Measurements from ENCODE around the gene TMEM132D. TPM values are rescaled to one million over a fixed set of nuclear protein-coding genes. Genes with fewer than 3 reads are reported as not detected.

The TMEM132D gene
- total RNA-seq, 2 experiments from 2014 or later: not detected

DNA sequence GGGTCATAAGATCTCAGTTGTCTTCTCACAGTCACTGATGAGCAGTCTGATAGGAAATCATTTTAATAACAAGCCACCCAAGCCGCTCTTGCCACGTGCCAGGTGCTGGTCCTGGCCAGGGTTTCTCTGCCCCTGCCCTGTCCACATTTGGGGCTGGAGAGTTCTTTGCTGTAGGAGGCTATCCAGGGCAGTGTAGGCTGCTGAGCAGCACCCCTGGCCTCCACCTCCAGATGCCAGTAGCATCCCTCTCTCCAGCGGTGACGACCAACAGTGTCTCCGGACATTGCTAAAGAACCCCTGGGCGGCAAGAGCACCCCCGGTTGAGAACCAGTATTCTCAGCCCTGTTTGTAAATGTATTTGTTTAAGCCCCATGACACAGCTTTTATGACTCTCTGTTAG is 806.9 kb downstream of the TMEM132D start:
- no peak overlapping the region for H2AFZ ChIP-seq (ENCODE audit: low read length)
- CTCF ChIA-PET (ENCODE audit: unreplicated experiment): no interaction called here
- H3K27ac ChIP-seq (ENCODE audit: low read depth, low read length, poor library complexity, severe bottlenecking): no peak overlapping the region
- BruUV-seq (replicated peaks): no TSS peak
- no peaks in the 10 kb centered on the region for H4K20me1 ChIP-seq (ENCODE audit: insufficient read depth, low read length)
- intact Hi-C loops (cut with micrococcal nuclease; ENCODE audit: unreplicated experiment): no loop called here
- no peaks in the 10 kb centered on the region for H3K9me2 ChIP-seq (ENCODE audit: insufficient read depth, low read length)
- DNase-seq (ENCODE audit: low spot score): no peak
- no peaks in the 10 kb centered on the region for H3K9me3 ChIP-seq (ENCODE audit: low read length)
- no peaks in the 10 kb centered on the region for H3K79me2 ChIP-seq (ENCODE audit: insufficient read depth, low read depth, low read length)
- no peak for TF ChIP-seq EZH2phosphoT487 (IDR thresholded peaks at IDR 0.05; ENCODE audit: borderline replicate concordance, low read depth, low read length)
- TF ChIP-seq, protein P1, sequence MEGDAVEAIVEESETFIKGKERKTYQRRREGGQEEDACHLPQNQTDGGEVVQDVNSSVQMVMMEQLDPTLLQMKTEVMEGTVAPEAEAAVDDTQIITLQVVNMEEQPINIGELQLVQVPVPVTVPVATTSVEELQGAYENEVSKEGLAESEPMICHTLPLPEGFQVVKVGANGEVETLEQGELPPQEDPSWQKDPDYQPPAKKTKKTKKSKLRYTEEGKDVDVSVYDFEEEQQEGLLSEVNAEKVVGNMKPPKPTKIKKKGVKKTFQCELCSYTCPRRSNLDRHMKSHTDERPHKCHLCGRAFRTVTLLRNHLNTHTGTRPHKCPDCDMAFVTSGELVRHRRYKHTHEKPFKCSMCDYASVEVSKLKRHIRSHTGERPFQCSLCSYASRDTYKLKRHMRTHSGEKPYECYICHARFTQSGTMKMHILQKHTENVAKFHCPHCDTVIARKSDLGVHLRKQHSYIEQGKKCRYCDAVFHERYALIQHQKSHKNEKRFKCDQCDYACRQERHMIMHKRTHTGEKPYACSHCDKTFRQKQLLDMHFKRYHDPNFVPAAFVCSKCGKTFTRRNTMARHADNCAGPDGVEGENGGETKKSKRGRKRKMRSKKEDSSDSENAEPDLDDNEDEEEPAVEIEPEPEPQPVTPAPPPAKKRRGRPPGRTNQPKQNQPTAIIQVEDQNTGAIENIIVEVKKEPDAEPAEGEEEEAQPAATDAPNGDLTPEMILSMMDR (conservative IDR thresholded peaks at IDR 0.05; ENCODE audit: low read length): no peak
- no peaks in the 10 kb centered on the region for H3K36me3 ChIP-seq (ENCODE audit: insufficient read depth, low read length)
- no peak overlapping the region for H3K4me2 ChIP-seq (ENCODE audit: low read length)
- H3K4me1 ChIP-seq (ENCODE audit: insufficient read depth, low read length, poor library complexity, severe bottlenecking): no peaks in the 10 kb centered on the region
- no peak overlapping the region for H3K4me3 ChIP-seq (ENCODE audit: low read depth, low read length, poor library complexity, severe bottlenecking)
- POLR2A ChIA-PET: no interaction called here

DNA sequence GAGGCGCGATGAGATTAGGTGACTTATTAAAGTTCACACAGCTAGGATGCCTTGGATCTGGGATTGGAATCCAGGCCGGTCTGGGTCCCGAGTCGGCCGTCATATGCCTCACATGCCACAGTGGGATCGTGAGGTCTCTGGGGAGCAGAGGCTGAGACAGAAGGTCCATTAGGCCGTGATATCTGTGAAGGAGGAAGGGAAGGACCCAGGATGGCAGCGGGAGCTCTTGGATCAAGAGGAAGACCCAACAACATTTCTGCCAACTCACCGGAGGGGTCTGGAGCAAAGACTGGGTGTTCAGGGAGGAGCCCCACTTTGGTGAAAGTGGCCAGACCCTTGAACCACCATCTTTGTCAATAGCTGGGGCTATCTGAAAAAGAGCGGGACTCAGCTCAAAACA is 807.6 kb downstream of the TMEM132D start:
- intact Hi-C loops (cut with micrococcal nuclease; ENCODE audit: unreplicated experiment): no loop called here
- Histone ChIP-seq H3K9me3 (ENCODE audit: low read length) (no peaks in the 10 kb centered on the region), H3K9me2 (ENCODE audit: insufficient read depth, low read length) (no peaks in the 10 kb centered on the region), H3K79me2 (ENCODE audit: insufficient read depth, low read depth, low read length) (no peaks in the 10 kb centered on the region), H3K4me1 (ENCODE audit: insufficient read depth, low read length, poor library complexity, severe bottlenecking) (no peaks in the 10 kb centered on the region), H3K4me2 (ENCODE audit: low read length) (no peak overlapping the region), H3K4me3 (ENCODE audit: low read depth, low read length, poor library complexity, severe bottlenecking) (no peak overlapping the region), H3K27ac (ENCODE audit: low read depth, low read length, poor library complexity, severe bottlenecking) (no peak overlapping the region), H2AFZ (ENCODE audit: low read length) (no peak overlapping the region), H4K20me1 (ENCODE audit: insufficient read depth, low read length) (no peaks in the 10 kb centered on the region), H3K36me3 (ENCODE audit: insufficient read depth, low read length) (no peaks in the 10 kb centered on the region)
- no TSS peak for BruUV-seq (replicated peaks)
- CTCF ChIA-PET (ENCODE audit: unreplicated experiment): no interaction called here
- no peak for TF ChIP-seq EZH2phosphoT487 (IDR thresholded peaks at IDR 0.05; ENCODE audit: borderline replicate concordance, low read depth, low read length)
- DNase-seq (ENCODE audit: low spot score): no peak
- POLR2A ChIA-PET: no interaction called here

DNA sequence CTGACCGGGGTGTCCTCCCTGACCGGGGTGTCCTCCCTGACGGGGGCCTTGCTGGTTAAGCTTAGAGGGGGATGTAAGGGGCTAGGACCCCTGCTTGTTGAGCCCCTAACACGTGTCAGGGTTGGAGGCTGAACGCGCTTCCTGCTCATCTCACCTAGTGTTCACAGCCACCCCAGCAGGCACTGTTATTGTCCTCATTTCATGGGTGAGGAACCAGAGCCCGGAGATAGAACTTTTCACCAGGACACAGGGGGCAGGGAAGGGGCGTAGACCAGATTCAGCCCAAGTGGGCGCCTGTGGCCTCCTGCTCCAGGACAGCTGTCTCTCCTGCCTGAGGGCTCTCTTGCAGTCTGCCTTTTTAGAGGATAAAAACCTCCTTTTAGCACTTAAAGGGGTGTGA is 814.2 kb downstream of the TMEM132D start:
- BruUV-seq (replicated peaks): no TSS peak
- no peak for DNase-seq (ENCODE audit: low spot score)
- H3K9me3 ChIP-seq (ENCODE audit: low read length): no peaks in the 10 kb centered on the region
- CTCF ChIA-PET (ENCODE audit: unreplicated experiment): no interaction called here
- H3K9me2 ChIP-seq (ENCODE audit: insufficient read depth, low read length): no peaks in the 10 kb centered on the region
- intact Hi-C loops (cut with micrococcal nuclease; ENCODE audit: unreplicated experiment): no loop called here
- no peaks in the 10 kb centered on the region for H4K20me1 ChIP-seq (ENCODE audit: insufficient read depth, low read length)
- POLR2A ChIA-PET: no interaction called here
- H3K4me1 ChIP-seq (ENCODE audit: insufficient read depth, low read length, poor library complexity, severe bottlenecking): no peaks in the 10 kb centered on the region
- no peak overlapping the region for H3K4me2 ChIP-seq (ENCODE audit: low read length)
- TF ChIP-seq, protein P1 (conservative IDR thresholded peaks at IDR 0.05; ENCODE audit: low read length): no peak
- TF ChIP-seq EZH2phosphoT487 (IDR thresholded peaks at IDR 0.05; ENCODE audit: borderline replicate concordance, low read depth, low read length): no peak
- no peak overlapping the region for H3K27ac ChIP-seq (ENCODE audit: low read depth, low read length, poor library complexity, severe bottlenecking)
- H3K4me3 ChIP-seq (ENCODE audit: low read depth, low read length, poor library complexity, severe bottlenecking): no peak overlapping the region
- H3K36me3 ChIP-seq (ENCODE audit: insufficient read depth, low read length): no peaks in the 10 kb centered on the region
- no peaks in the 10 kb centered on the region for H3K79me2 ChIP-seq (ENCODE audit: insufficient read depth, low read depth, low read length)
- H2AFZ ChIP-seq (ENCODE audit: low read length): no peak overlapping the region

All from OCI-LY7 (cell line).